AG04449 (cell line): ENCODE measurements around the gene GFPT1.

Source experiments
- CTCF ChIA-PET: fragments of 350-600 bp; formaldehyde crosslinking; extraction: SDS; loops from one replicate; lab custom pipeline; 2021; ENCODE audit warnings: antibody characterized with exemption; lab: Yijun Ruan, JAX
- POLR2A ChIA-PET: fragments of 400-600, 350-600 bp; formaldehyde crosslinking; extraction: SDS; loops from one replicate; lab custom pipeline; 2020; ENCODE audit warnings: antibody characterized with exemption, inconsistent platforms; lab: Yijun Ruan, JAX
- DNase-seq: peaks from one replicate; pipeline ENCODE4 v3.0.0-alpha.2; 2010; ENCODE audit warnings: low read depth, low spot score
- H3K4me3 ChIP-seq: 2 replicates; pipeline ENCODE4 v1.5.1; 2011; ENCODE audit warnings: low read depth, mild to moderate bottlenecking, control low read depth, low read length
- TF ChIP-seq, protein P1 (sequence below): IDR thresholded peaks from one replicate; pipeline ENCODE4 v1.5.1; 2011; ENCODE audit warnings: mild to moderate bottlenecking, moderate library complexity, low read length, control low read depth, inconsistent platforms; ENCODE audit not compliant: insufficient read depth; ENCODE audit errors: missing control alignments

GFPT1 gene

DNA sequence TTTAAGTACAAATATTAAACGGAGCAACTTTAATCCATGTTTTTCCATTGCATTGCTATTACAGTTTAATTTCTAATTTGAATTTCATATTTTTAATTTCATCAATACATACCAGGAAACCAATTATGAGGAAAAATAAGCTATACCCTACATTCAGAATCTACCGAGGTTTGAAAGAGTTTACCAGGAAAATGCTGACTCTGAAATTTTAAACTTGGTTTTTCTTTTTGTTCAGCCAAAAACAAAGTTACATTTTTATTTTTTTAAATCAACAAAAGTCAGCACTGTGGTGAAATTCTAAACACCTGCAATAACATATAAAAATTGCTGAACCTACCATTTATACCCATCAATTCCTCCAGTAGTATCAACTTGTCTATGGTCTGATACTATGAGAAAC is 53.7 kb downstream of the GFPT1 start:
- no peak overlapping the region for H3K4me3 ChIP-seq
- ChIA-PET POLR2A (no interaction called here), CTCF (no interaction called here)
- no peak for DNase-seq
- TF ChIP-seq, protein P1, sequence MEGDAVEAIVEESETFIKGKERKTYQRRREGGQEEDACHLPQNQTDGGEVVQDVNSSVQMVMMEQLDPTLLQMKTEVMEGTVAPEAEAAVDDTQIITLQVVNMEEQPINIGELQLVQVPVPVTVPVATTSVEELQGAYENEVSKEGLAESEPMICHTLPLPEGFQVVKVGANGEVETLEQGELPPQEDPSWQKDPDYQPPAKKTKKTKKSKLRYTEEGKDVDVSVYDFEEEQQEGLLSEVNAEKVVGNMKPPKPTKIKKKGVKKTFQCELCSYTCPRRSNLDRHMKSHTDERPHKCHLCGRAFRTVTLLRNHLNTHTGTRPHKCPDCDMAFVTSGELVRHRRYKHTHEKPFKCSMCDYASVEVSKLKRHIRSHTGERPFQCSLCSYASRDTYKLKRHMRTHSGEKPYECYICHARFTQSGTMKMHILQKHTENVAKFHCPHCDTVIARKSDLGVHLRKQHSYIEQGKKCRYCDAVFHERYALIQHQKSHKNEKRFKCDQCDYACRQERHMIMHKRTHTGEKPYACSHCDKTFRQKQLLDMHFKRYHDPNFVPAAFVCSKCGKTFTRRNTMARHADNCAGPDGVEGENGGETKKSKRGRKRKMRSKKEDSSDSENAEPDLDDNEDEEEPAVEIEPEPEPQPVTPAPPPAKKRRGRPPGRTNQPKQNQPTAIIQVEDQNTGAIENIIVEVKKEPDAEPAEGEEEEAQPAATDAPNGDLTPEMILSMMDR: no peak

DNA sequence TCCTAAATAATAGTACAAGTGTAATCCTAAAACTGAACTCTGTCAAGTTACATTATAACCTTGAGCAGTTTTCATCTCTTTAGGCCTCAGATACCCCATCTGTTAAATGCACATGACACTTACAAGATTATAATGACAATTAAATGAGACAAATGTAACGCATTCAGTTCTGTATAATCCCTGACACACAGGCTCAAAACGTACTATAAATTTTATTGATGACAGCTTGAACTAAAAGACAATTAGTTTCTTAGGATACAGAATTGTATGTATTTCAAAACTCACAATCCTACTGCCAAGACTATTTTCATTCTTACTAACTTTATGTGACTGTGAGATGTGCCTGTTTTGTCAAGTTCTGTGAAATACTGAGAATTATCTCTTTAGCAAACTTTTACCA is 56.2 kb downstream of the GFPT1 start:
- POLR2A ChIA-PET: no interaction called here
- CTCF ChIA-PET: no interaction called here
- no peak overlapping the region for H3K4me3 ChIP-seq
- TF ChIP-seq, protein P1: no peak
- no peak for DNase-seq

DNA sequence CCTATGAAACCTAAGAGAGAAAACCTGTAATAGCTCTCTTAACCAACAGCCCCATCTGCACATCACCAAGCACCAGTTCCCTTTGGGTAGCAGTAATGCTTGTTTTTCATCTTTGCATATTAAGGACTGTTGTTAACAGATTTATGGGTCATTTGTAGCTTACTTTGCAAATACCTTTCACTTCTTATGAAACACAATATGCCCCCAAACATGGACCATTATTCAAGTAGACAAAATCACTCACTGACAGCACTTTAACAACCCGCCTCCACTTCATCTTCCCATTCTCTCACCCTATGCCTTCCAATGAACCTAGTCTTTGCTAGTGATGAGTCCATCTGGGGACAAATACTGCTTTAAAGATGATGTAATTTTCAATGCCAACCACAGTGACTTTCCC is 64.4 kb downstream of the GFPT1 start:
- POLR2A ChIA-PET: no interaction called here
- TF ChIP-seq, protein P1: no peak
- DNase-seq: no peak
- no peak overlapping the region for H3K4me3 ChIP-seq
- CTCF ChIA-PET: interaction anchor here (1.1 to 1.7 kb wide), 2 partner anchors 16 to 379 kb away, joined by 5 to 6 read pairs; no protein-coding TSS in a partner anchor

DNA sequence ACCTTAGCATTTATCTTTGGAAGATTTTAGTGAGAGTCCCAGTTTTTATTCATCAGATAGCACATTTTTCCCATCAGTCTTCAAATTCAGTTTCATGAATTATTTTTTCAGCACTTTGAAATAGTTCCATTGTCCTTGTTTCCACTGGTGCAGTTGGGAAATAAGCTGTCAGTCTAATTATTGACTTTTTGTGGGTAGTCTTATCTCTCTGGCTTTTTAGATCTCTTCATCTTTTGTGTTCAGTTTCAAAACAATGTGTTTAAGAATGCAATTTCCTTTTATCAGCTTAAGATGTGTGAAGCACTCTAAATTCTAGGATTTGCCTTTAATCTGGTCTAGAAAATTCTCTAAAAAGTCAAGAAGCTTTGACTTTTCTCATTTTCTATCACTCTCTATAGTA is 70.5 kb downstream of the GFPT1 start:
- ChIA-PET POLR2A (interaction anchor here (0.6 kb wide), 1 partner anchor 11 kb away, joined by 3 read pairs; no protein-coding TSS in a partner anchor), CTCF (interaction anchor here (1.1 to 3.1 kb wide), 4 partner anchors 8 to 373 kb away, joined by 3 to 13 read pairs (median 8); no protein-coding TSS in a partner anchor)
- no peak overlapping the region for H3K4me3 ChIP-seq
- TF ChIP-seq, protein P1: no peak
- DNase-seq: no peak

DNA sequence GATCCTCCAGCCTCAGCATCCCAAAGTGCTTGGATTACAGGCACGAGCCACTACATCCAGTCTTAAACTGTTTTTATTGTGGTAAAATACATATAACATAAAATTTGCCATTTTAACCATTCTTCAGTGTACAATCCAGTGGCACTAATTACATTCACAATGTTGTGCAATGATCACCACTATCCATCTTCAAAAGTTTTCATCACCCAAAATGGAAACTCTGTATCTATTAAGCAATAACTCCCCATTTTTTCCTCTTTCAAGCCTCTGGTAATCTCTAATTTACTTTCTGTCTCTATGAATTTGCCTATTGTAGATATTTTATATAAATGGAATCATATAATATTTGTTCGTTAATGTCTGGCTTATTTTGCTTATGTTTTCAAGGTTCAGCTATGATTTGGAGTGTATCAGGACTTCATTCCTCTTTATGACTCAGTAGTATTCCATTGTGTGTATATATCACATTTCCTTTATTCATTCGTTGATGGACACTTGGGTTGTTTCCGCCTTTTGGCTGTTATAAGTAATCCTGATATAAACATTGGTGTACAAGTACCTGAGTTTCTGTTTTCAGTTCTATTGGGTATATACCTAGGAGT is 71.8 kb downstream of the GFPT1 start:
- ChIA-PET POLR2A (no interaction called here), CTCF (interaction anchor here (0.7 to 3.1 kb wide), 4 partner anchors 9 to 372 kb away, joined by 3 to 13 read pairs (median 8); no protein-coding TSS in a partner anchor)
- no peak overlapping the region for H3K4me3 ChIP-seq
- TF ChIP-seq, protein P1: no peak
- no peak for DNase-seq

DNA sequence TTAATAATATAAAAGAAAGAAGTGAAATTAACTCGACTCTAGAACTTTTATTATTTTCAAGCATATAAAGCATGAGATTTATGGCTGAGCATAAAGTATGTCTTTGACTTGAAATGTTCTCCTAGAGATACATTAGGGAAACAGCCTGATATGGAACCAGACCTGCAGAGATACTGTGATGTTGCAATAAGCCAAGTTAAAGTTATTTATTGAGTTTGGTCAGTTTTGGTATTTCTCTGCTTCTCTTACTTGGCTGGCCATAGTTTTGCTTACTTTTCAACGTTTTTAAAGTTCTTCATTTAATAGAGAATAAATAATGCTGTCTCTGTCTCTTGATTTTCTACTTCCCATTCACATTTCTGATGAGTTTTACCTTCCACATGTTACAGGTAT is 76.0 kb downstream of the GFPT1 start:
- TF ChIP-seq, protein P1: no peak
- no peak overlapping the region for H3K4me3 ChIP-seq
- DNase-seq: no peak
- ChIA-PET CTCF (interaction anchor here (1.6 kb wide), 1 partner anchor 368 kb away, joined by 8 read pairs; no protein-coding TSS in a partner anchor), POLR2A (no interaction called here)
